ENCODE data around the gene IGBP1. TPM values are rescaled to one million over a fixed set of nuclear protein-coding genes. Genes with fewer than 3 reads are reported as not detected.
"Not testable (repeated sequence)": the region's sequence is repeated elsewhere in the genome, so short reads cannot be mapped to it uniquely, and the experiment has no call there.

Gene IGBP1
- total RNA-seq, 4 donors from 2014 or later: 23.7 to 99.0 (median 56.5) TPM

- DNase-seq: no peak
- Histone ChIP-seq H3K9me3 (no peaks in the 10 kb centered on the region), H3K27ac (no peak overlapping the region), H3K36me3 (no peaks in the 10 kb centered on the region), H3K27me3 (no peaks in the 10 kb centered on the region), H3K4me1 (no peaks in the 10 kb centered on the region), H3K4me3 (no peak overlapping the region)
- intact Hi-C loops (cut with DNase I; ENCODE audit: low total_unique reads): no loop called here
- TF ChIP-seq POLR2A (IDR thresholded peaks at IDR 0.05) (no peak), POLR2AphosphoS5 (IDR thresholded peaks at IDR 0.05) (no peak), EP300 (IDR thresholded peaks at IDR 0.05; ENCODE audit: low read depth) (no peak)
- TF ChIP-seq, protein P1, sequence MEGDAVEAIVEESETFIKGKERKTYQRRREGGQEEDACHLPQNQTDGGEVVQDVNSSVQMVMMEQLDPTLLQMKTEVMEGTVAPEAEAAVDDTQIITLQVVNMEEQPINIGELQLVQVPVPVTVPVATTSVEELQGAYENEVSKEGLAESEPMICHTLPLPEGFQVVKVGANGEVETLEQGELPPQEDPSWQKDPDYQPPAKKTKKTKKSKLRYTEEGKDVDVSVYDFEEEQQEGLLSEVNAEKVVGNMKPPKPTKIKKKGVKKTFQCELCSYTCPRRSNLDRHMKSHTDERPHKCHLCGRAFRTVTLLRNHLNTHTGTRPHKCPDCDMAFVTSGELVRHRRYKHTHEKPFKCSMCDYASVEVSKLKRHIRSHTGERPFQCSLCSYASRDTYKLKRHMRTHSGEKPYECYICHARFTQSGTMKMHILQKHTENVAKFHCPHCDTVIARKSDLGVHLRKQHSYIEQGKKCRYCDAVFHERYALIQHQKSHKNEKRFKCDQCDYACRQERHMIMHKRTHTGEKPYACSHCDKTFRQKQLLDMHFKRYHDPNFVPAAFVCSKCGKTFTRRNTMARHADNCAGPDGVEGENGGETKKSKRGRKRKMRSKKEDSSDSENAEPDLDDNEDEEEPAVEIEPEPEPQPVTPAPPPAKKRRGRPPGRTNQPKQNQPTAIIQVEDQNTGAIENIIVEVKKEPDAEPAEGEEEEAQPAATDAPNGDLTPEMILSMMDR (IDR thresholded peaks at IDR 0.05): no peak
- in situ Hi-C loops (cut with MboI; ENCODE audit: low pct_ligation_motif_present in 1 of 4, low pct_unique_long_range_greater_than_20kb in 1 of 4, low sequenced_read_pairs in 3 of 4): loop anchor here in 1 of 4 donors (25.0 kb wide), 1 partner anchor 97 kb away; the partner anchor contains the start of genes KIF4A, PDZD11 and RAB41
Observed at GRCh38 chrX:70190225-70190624, 57.0 kb downstream of the IGBP1 start.

- intact Hi-C loops (cut with DNase I; ENCODE audit: low total_unique reads): no loop called here
- peak; percentile 62 for DNase-seq
- Histone ChIP-seq H3K4me1 (no peaks in the 10 kb centered on the region), H3K27ac (no peak overlapping the region), H3K4me3 (no peak overlapping the region), H3K9me3 (no peaks in the 10 kb centered on the region), H3K27me3 (no peaks in the 10 kb centered on the region), H3K36me3 (no peaks in the 10 kb centered on the region)
- in situ Hi-C loops (cut with MboI; ENCODE audit: low pct_ligation_motif_present in 1 of 4, low pct_unique_long_range_greater_than_20kb in 1 of 4, low sequenced_read_pairs in 3 of 4): loop anchor here in 1 of 4 donors (25.0 kb wide), 1 partner anchor 90 kb away; the partner anchor contains the start of genes KIF4A, PDZD11 and RAB41
- WGBS, 2 donors (ENCODE audit: low coverage in 1 of 2): 8 to 17% methylated on average over 3 to 12 of the region's 12 CpGs
- TF ChIP-seq POLR2AphosphoS5 (IDR thresholded peaks at IDR 0.05) (no peak), EP300 (IDR thresholded peaks at IDR 0.05; ENCODE audit: low read depth) (no peak), POLR2A (IDR thresholded peaks at IDR 0.05) (no peak)
- TF ChIP-seq, protein P1 (IDR thresholded peaks at IDR 0.05): peak; percentile 55 to 64 (median 59)
Observed at GRCh38 chrX:70196961-70197720, 63.9 kb downstream of the IGBP1 start.

- Histone ChIP-seq H3K4me3 (no peak overlapping the region), H3K27me3 (no peaks in the 10 kb centered on the region), H3K36me3 (no peaks in the 10 kb centered on the region), H3K9me3 (no peaks in the 10 kb centered on the region), H3K27ac (no peak overlapping the region), H3K4me1 (no peaks in the 10 kb centered on the region)
- intact Hi-C loops (cut with DNase I; ENCODE audit: low total_unique reads): no loop called here
- WGBS, 2 donors (ENCODE audit: low coverage in 1 of 2): 86% methylated on average over 5 of the region's 5 CpGs; no CpG with 5 or more reads in 1 of the 2 donors
- no peak for TF ChIP-seq EP300 (IDR thresholded peaks at IDR 0.05; ENCODE audit: low read depth)
- TF ChIP-seq, protein P1 (IDR thresholded peaks at IDR 0.05): no peak
- TF ChIP-seq POLR2A (IDR thresholded peaks at IDR 0.05): no peak
- TF ChIP-seq POLR2AphosphoS5 (IDR thresholded peaks at IDR 0.05): no peak
- in situ Hi-C loops (cut with MboI; ENCODE audit: low pct_ligation_motif_present in 1 of 4, low pct_unique_long_range_greater_than_20kb in 1 of 4, low sequenced_read_pairs in 3 of 4): no loop called here
- DNase-seq: no peak
Observed at GRCh38 chrX:70201732-70202131, 68.5 kb downstream of the IGBP1 start.

GRCh38 chrX:70208479-70208878 lies 75.2 kb downstream of the IGBP1 start:
- no peak overlapping the region for H3K27ac ChIP-seq
- no peaks in the 10 kb centered on the region for H3K4me1 ChIP-seq
- no peaks in the 10 kb centered on the region for H3K36me3 ChIP-seq
- no peaks in the 10 kb centered on the region for H3K9me3 ChIP-seq
- DNase-seq: no peak
- in situ Hi-C loops (cut with MboI; ENCODE audit: low pct_ligation_motif_present in 1 of 4, low pct_unique_long_range_greater_than_20kb in 1 of 4, low sequenced_read_pairs in 3 of 4) (no loop called here), intact Hi-C loops (cut with DNase I; ENCODE audit: low total_unique reads) (no loop called here)
- TF ChIP-seq, protein P1 (IDR thresholded peaks at IDR 0.05): no peak
- no peak for TF ChIP-seq POLR2AphosphoS5 (IDR thresholded peaks at IDR 0.05)
- no peak for TF ChIP-seq EP300 (IDR thresholded peaks at IDR 0.05; ENCODE audit: low read depth)
- TF ChIP-seq POLR2A (IDR thresholded peaks at IDR 0.05): no peak
- no peak overlapping the region for H3K4me3 ChIP-seq
- H3K27me3 ChIP-seq: no peaks in the 10 kb centered on the region

DNA sequence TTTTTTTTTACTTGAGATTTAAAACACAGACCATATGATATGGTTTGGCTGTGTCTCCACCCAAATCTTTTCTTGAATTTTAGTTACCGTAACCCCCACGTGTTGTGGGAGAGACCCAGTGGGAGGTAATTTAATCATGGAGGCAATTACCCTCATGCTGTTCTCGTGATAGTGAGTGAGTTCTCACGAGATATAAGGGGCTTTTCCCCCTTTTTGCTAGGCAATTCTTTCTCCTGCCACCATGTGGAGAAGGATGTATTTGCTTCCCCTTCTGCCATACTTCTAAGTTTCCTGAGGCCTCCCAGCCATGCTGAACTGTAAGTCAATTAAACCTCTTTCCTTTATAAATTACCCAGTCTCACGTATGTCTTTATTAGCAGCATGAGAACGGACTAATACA lies 76.3 kb downstream of the IGBP1 start:
- H3K27ac ChIP-seq; in situ Hi-C loops (cut with MboI; ENCODE audit: low pct_ligation_motif_present in 1 of 4, low pct_unique_long_range_greater_than_20kb in 1 of 4, low sequenced_read_pairs in 3 of 4); H3K4me3 ChIP-seq; intact Hi-C loops (cut with DNase I; ENCODE audit: low total_unique reads); DNase-seq; H3K27me3 ChIP-seq; H3K4me1 ChIP-seq; H3K9me3 ChIP-seq; H3K36me3 ChIP-seq: not testable (repeated sequence)
- 56% methylated on average over 6 of the region's 6 CpGs; no CpG with 5 or more reads in 1 of the 2 donors for WGBS, 2 donors (ENCODE audit: low coverage in 1 of 2)
